IMR-90 (cell line): ENCODE measurements around the gene PPOX.

Source experiments
- CEBPB ChIP-seq: IDR thresholded peaks from 2 replicates; pipeline ENCODE4 v1.6.1; 2012; ENCODE audit warnings: low read depth, low read length, improper control_type of control experiment
- CHD1 ChIP-seq: IDR thresholded peaks from 2 replicates; pipeline ENCODE4 v1.6.1; 2012; ENCODE audit warnings: low read depth, low read length, improper control_type of control experiment
- CTCF ChIP-seq: conservative IDR thresholded peaks from 2 replicates; pipeline ENCODE4 v1.5.1; 2012; ENCODE audit warnings: mild to moderate bottlenecking, low read depth, low read length, improper control_type of control experiment
- ELK1 ChIP-seq: fragments of 150-350 bp; IDR thresholded peaks from 2 replicates; pipeline ENCODE4 v1.6.1; 2016; ENCODE audit warnings: low read depth, mild to moderate bottlenecking, low read length, moderate library complexity, borderline replicate concordance
- MAFK ChIP-seq: IDR thresholded peaks from 2 replicates; pipeline ENCODE4 v1.6.1; 2012; ENCODE audit warnings: low read depth, low read length, improper control_type of control experiment
- MXI1 ChIP-seq: IDR thresholded peaks from 2 replicates; pipeline ENCODE4 v1.6.1; 2012; ENCODE audit warnings: low read depth, mild to moderate bottlenecking, low read length, moderate library complexity, borderline replicate concordance
- POLR2A ChIP-seq: IDR thresholded peaks from 2 replicates; pipeline ENCODE4 v1.6.1; 2012; ENCODE audit warnings: mild to moderate bottlenecking, low read depth, low read length

- TF ChIP-seq POLR2A, result no peak
- no peak for TF ChIP-seq CTCF
- TF ChIP-seq ELK1, result no peak
- no peak for TF ChIP-seq MAFK
- no peak for TF ChIP-seq CEBPB
- TF ChIP-seq CHD1, result no peak
- no peak for TF ChIP-seq MXI1
Observed at GRCh38 chr1:161162806-161163205, 3.4 kb upstream of the PPOX start.
